GM10266 (cell line): ENCODE data around the gene ENPP7.
A peak's percentile ranks its signal among the peaks of the same experiment; 100 is the strongest.

Source experiments
- DNase-seq: peaks from one replicate; pipeline ENCODE4 v3.0.0; 2012; ENCODE audit errors: extremely low spot score
- TF ChIP-seq, protein P1 (sequence below): IDR thresholded peaks from 2 replicates; pipeline ENCODE4 v1.5.1; 2012; ENCODE audit warnings: mild to moderate bottlenecking, low read depth; ENCODE audit not compliant: control insufficient read depth, insufficient read depth; ENCODE audit errors: missing control alignments

The ENPP7 gene

DNA sequence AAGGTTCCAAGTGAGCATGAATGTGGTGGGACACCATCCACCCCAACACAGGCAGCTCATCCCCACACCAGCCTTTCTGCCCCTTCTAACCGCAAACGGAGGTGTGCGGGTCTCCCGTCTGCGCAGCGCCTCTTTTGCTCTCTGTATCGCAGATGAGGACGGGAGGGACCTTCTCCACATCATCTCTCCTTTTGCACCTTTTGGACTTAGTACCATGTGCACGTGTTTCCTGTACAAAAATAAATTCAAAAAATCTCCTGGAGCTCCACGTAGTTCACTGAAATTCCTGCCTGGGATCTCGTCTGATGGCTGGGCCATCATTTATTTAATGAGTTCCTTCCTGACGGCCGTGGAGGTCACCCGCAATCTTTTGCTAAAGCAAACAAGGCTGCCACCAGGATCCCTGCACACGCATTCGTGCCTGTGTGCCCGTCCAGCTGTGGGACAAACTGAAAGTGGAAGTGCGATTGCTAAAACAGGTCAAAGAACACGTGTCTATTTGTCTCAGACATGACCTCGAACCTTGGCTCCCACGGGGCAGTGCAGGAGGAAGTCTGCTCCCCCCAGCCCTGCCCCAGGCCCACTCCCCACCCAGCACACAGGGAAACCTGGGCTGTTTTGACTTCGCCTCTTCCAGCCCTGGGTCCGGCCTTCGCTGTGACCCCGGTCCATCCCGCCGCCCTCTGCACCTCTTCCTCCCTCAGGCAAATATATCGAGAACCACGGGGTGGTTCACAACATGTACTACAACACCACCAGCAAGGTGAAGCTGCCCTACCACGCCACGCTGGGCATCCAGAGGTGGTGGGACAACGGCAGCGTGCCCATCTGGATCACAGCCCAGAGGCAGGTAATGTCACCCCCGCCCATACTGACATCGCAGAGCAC, 2.3 kb downstream of the ENPP7 start:
- TF ChIP-seq, protein P1, sequence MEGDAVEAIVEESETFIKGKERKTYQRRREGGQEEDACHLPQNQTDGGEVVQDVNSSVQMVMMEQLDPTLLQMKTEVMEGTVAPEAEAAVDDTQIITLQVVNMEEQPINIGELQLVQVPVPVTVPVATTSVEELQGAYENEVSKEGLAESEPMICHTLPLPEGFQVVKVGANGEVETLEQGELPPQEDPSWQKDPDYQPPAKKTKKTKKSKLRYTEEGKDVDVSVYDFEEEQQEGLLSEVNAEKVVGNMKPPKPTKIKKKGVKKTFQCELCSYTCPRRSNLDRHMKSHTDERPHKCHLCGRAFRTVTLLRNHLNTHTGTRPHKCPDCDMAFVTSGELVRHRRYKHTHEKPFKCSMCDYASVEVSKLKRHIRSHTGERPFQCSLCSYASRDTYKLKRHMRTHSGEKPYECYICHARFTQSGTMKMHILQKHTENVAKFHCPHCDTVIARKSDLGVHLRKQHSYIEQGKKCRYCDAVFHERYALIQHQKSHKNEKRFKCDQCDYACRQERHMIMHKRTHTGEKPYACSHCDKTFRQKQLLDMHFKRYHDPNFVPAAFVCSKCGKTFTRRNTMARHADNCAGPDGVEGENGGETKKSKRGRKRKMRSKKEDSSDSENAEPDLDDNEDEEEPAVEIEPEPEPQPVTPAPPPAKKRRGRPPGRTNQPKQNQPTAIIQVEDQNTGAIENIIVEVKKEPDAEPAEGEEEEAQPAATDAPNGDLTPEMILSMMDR = no peak
- DNase-seq = peak; percentile 79

DNA sequence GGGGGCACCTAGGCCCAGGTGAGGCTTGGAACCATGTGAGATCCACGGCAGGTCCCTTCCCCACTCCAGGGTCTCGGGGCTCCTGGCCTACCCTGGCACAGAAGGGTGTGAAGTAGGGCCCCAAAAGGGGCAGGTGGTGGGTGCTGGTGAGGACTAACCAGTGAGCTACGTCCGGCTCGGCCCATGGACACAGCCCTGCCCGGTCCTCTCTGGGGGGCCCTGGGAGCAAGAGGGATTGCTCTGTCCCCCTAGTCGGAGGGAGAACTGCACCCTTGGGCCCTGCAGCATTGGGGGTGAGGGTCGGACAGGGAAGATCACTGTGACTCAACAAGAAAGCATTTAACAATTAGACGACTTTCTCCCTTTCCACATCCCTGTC, 2.9 kb downstream of the ENPP7 start:
- no peak for DNase-seq
- TF ChIP-seq, protein P1 = no peak

DNA sequence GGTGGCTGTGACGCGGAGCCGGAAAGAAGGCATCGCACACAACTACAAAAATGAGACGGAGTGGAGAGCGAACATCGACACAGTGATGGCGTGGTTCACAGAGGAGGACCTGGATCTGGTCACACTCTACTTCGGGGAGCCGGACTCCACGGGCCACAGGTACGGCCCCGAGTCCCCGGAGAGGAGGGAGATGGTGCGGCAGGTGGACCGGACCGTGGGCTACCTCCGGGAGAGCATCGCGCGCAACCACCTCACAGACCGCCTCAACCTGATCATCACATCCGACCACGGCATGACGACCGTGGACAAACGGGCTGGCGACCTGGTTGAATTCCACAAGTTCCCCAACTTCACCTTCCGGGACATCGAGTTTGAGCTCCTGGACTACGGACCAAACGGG, 4.4 kb downstream of the ENPP7 start:
- TF ChIP-seq, protein P1 = no peak
- DNase-seq = no peak

DNA sequence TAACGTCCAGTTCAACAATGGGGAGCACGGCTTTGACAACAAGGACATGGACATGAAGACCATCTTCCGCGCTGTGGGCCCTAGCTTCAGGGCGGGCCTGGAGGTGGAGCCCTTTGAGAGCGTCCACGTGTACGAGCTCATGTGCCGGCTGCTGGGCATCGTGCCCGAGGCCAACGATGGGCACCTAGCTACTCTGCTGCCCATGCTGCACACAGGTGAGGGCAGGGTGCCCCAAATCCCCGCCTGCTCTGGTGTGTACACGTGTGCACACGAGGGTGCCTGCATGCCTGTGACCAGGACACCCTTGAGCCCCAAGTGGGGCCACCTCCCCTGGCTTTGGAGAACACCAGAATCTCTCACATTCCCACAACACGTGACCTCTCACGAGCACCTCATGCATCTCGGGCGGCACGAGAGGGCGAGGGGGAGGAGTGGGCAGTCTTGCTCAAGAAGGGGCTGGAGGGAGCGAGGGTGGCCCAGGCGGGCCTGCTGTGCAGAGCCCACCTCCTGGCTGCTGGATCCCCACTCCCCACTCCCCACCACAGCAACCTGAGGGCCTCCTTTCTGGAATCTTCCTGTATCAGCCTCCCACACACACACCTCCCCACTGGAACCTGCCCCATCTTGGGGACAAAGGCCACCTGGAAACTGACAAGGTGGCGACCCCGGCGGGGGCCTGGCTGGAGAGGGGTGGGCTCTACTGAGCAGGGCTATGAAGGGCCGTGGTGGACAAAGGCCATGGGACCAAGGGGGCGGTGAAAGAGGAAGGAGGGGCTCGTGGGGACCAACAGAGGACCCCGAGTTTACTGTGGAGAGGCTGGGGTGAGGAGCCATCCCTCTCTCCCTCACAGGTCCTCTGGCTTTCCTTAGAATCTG, 6.5 kb downstream of the ENPP7 start:
- TF ChIP-seq, protein P1 = no peak
- DNase-seq = no peak

DNA sequence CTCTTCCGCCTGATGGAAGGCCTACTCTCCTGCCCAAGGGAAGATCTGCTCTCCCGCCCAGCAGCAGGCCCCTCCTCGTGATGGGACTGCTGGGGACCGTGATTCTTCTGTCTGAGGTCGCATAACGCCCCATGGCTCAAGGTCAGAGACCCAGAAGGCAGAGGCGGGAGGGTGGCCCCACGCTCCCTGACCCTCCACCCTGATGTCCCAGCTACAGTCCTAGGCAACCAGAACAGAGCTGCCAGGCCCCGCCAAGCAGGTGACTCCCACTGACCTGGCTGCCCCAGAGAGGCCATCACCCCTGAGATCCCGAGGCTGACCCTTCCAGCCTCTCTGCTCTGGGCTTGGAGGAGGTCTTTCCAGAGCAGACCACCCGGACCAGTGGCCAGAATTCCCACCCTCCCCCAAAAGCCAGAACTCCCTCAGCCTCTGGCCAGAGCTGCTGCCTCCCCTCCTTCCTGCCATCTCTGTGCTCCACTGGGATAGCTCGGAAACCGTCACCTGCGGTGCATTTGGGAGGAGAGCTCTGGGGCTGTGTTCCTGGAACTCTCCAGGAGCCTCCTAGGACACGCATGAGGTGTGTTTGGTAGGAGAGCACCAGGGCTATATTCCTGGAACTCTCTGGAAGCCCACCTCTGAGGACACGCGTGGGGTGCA, 7.3 kb downstream of the ENPP7 start:
- no peak for DNase-seq
- TF ChIP-seq, protein P1 = no peak

DNA sequence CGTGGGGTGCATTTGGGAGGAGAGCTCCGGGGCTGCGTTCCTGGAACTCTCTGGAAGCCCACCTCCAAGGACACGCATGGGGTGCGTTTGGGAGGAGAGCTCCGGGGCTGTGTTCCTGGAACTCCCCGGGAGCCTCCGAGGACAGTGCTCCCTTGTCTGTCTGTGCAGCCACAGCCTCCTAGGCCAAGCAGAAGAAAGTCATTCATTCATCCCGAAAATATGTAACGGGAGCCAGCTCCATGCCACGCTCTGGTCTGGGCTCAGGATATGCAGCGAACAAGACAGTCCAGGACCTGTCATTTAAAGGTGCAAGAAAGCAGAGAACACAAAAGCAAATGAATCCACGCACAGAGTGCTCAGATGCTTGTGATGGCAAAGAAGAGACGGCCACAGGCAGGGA, 7.9 kb downstream of the ENPP7 start:
- TF ChIP-seq, protein P1 = no peak
- DNase-seq = no peak
